Renal pelvis (tissue), 4 donors: Measurements from ENCODE around the gene CLDN12. TPM values are rescaled to one million over a fixed set of nuclear protein-coding genes. Genes with fewer than 3 reads are reported as not detected.
A peak's percentile ranks its signal among the peaks of the same experiment; 100 is the strongest.
"Not testable (repeated sequence)": the region's sequence is repeated elsewhere in the genome, so short reads cannot be mapped to it uniquely, and the experiment has no call there.

Source experiments
- DNase-seq: peaks from one replicate; pipeline ENCODE4 v3.0.0-alpha.2; 2013
- polyA plus RNA-seq, 3 donors: library from polyadenylated mRNA; unstranded; fragments of 120-200 nt; gene quantifications; one replicate each; pipeline ENCODE4 v1.2.1, GENCODE V29; 2013; ENCODE audit not compliant: insufficient read length in 3 of 3

CLDN12 gene
- polyA plus RNA-seq, 3 donors = 39.7 to 56.7 (median 56.1) TPM

DNA sequence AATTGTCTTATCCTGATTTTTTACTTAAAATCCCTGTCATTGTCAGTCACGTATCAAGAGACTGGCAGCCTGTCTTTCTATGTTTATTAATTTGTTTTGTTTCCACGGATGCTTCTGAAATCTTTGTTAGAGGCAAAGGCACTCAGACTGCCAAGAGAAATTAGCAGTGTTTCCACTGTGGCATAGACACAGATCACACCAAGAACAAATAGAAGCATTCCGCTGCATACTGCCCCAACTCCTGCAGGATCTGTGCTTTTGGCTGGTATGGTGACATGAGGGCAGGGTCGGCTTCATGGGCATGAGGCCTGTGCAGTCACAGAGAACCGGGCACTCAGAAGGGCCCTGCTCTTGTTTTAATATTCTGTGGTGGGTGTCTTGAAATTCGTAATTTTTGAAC is 18.4 kb downstream of the CLDN12 start:
- no peak for DNase-seq

DNA sequence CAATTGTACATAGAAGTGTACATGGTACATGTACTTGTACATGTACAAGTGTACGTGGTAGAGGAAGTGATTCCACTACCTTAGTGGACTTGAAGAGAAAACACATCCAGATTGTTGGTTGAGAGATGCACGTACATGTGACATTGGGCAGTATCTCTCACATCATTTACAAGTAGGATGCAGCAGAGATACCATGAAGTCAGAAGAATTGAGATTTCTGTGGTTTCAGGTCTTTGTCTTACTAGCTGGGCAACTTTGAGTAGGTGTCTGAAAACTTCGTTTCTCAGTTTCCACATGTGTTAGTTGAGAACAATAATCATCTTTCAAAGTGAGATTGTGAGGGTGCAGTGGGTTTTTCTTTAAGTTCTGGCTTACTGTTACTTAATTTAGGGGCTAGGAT is 21.5 kb downstream of the CLDN12 start:
- no peak for DNase-seq

DNA sequence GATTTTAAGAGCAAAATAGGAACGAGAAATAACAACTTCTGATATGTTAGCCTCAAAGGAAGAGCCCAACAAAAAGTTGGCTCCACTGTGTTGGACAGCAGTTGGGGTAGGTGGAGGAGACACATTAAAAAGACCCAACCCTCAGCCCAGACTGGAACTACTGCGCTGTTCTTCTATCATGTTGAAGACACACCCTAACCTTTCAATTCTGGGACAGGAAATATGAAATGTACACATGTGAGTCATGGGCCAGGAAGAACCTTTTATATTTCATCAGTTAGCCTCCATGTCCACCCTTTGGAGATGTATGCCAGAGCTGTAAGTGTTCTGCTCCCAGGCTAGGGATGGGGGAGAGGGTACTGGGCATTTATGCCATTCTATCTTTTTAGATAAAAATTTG is 22.1 kb downstream of the CLDN12 start:
- no peak for DNase-seq

- peak; percentile 29 for DNase-seq
Measured at GRCh38 chr7:90430614-90431460, 27.6 kb downstream of the CLDN12 start.

DNA sequence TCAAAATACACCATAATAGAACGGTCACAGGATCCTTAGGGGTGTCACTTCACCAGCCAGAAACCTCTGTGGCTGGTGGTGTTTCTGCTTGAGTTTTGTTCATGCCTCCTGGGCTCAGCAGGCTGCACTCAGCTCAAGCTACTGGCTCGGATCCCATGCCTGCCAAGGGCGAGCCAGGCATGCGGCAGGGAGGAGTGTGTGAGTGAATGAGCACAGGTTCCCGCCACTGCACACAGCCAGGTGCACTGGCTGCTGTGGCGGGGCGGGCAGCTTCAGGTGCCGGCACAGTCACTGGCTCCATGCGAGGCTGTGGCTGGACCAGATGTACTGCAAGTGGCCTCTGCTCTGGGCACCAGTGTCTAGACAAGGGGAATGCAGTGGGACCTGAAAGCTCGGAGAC is 29.5 kb downstream of the CLDN12 start:
- no peak for DNase-seq

GRCh38 chr7:90433221-90433620 is 30.0 kb downstream of the CLDN12 start:
- DNase-seq = no peak

DNA sequence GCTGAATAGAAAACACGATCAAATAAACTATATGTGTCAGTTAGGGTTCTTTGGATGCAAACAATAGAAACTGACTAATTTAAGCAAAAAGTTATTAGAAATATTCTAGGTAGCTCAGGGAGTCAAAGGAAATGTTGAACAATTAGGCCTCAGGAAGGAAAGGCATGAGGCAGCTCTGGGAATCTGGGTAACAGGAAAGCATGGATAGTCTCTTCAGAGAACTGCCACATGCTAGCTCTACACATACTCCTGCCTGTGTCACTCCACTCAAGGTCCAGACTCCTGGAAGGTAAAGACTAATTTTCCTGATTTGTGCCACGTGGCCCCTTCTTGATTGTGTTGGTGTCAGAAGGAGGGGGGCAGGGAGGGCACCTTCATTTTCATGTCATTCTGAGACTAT is 42.4 kb downstream of the CLDN12 start:
- DNase-seq = no peak

DNA sequence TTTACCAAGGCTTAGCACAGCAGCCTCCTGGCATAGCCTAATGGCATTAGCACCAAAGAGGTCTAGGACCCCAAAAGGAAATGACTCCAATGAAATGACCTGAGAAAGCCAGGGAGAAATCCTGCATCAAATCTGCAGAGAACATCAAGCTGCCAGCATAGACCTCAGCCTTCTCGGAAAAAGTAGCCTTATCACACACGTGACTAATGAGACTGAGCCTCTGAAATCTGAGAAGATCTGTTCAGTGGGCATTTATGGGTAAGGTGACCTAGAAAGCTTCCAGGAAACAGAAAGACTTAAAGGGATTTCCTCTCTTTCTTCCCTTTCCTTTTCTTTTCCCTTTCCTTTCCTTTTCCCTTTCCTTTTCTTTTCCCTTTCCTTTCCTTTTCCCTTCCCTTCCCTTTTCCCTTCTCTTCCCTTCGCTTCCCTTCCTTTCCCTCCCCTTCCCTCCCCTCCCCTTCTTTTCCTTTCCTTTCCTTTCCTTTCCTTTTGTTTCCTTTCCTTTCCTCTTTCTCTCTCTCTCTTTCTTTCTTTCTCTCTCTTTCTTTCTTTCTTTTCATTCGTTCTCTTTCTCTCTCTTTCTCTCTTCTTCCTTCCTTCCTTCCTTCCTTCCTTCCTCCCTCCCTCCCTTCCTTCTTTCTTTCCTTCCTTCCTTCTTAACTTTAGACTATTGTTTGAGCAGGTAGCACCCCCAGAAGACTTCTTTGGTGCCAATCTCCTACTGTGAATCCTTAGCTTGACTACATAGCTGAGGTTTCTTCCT is 43.1 kb downstream of the CLDN12 start:
- no peak for DNase-seq

- no peak for DNase-seq
Measured at GRCh38 chr7:90453259-90453891, 50.1 kb downstream of the CLDN12 start.

DNA sequence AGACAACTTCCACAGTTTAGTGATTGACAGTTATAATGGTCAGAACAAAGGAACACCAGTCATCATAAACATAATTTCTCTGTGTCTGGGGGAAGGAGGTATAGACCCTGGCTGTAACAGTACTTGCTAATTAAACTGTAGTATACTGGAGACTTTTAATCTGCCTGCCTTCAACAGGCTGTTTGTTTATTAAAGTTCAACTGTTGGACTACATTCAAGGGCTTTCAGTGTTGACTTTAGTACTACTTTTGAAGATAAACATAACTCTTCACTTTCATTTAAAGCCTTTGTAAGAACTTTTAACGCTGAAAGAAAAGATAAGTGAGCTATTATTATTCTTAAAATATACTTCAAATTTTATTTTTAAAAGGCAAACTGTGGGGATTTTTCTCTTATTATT is 50.7 kb downstream of the CLDN12 start:
- no peak for DNase-seq

GRCh38 chr7:90455163-90456030 is 52.1 kb downstream of the CLDN12 start:
- peak; percentile 60 for DNase-seq

GRCh38 chr7:90458104-90458503 is 54.8 kb downstream of the CLDN12 start:
- no peak for DNase-seq

- DNase-seq = no peak
Measured at GRCh38 chr7:90459888-90460287, 56.6 kb downstream of the CLDN12 start.

DNA sequence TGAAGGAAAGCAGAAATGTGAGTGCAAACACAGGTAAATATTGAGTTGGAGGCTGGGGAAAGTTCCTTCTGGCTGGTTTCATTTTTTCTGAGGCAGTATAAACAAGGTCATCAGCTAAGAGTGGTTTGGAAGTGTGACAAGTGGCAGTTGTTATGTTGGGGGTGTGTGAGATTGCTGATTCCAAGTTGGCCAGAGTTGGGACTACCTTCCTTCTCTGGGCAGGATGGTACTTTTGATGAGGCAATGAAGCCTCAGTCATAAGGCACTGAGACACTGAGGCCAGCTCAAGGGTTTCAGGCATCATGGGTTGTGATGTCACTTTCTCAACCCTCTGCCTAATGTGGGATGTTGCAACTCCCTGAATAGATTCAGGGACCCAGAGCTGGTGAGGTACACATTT is 58.0 kb downstream of the CLDN12 start:
- DNase-seq = no peak

DNA sequence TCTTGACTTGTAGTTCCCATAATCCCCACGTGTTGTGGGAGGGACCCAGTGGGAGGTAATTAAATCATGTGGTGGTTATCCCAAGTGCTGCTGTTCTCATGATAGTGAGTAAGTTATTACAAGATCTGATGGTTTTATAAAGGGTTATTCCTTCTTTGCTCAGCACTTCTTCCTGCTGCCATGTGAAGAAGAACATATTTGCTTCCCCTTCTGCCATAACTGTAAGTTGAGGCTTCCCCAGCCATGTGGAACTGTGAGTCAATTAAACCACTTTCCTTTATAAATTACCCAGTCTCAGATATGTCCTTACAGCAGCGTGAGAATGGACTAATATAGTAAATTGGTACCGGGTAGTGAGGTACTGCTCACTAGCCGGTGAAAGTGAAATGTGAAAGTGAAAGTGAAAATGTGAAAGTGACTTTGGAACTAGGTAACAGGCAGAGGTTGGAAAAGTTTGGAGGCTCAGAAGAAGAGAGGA is 59.9 kb downstream of the CLDN12 start:
- DNase-seq = not testable (repeated sequence)

Other genes starting within 250 kb of the CLDN12 start
- 10 to 100 TPM; 10.7 to 14.0 (median 13.3) TPM for gene STEAP1, start 249.0 kb upstream of the CLDN12 start, polyA plus RNA-seq
- 10 to 100 TPM; 11.3 to 18.9 (median 15.5) TPM for gene STEAP2, start 191.7 kb upstream of the CLDN12 start, polyA plus RNA-seq
- 10 to 100 TPM; 12.4 to 27.3 (median 20.8) TPM for gene CFAP69, start 158.3 kb upstream of the CLDN12 start, polyA plus RNA-seq
- gene FAM237B, start 82.2 kb upstream of the CLDN12 start, polyA plus RNA-seq = under 1 TPM; 0.33 to 0.96 (median 0.68) TPM
- 10 to 100 TPM; 22.3 to 30.6 (median 27.0) TPM for gene GTPBP10, start 56.7 kb upstream of the CLDN12 start, polyA plus RNA-seq
- gene PTTG1IP2, start 66.2 kb downstream of the CLDN12 start, polyA plus RNA-seq = under 1 TPM in 1 of 3 donors, not detected in 2; 0.70 TPM
- 10 to 100 TPM; 28.8 to 33.3 (median 29.1) TPM for gene CDK14, start 192.9 kb downstream of the CLDN12 start, polyA plus RNA-seq